Right lobe of liver (tissue), 4 donors: Measurements from ENCODE around the gene FGF16.

ENCODE experiments used
- POLR2A ChIP-seq: fragments of 450-650 bp; IDR thresholded peaks from one replicate; pipeline ENCODE4 v1.6.1; 2017; ENCODE audit warnings: antibody characterized with exemption, mild to moderate bottlenecking
- TF ChIP-seq, protein P1 (sequence below), 4 donors: fragments of 200-600 bp in 3 of 4; fragments of 450-650 bp in 1 of 4; IDR thresholded peaks; one replicate each; pipeline versions ENCODE4 v1.5.1 to v1.8.0; 2016 to 2022; ENCODE audit warnings: antibody characterized with exemption in 4 of 4, mild to moderate bottlenecking in 2 of 4
- donor health status: DM: no; HTN: no; CAD: no.
- donor health status: DM: no; HTN: no; CAD: no.
- donor health status: DM: no; HTN: yes; CAD: no.

DNA sequence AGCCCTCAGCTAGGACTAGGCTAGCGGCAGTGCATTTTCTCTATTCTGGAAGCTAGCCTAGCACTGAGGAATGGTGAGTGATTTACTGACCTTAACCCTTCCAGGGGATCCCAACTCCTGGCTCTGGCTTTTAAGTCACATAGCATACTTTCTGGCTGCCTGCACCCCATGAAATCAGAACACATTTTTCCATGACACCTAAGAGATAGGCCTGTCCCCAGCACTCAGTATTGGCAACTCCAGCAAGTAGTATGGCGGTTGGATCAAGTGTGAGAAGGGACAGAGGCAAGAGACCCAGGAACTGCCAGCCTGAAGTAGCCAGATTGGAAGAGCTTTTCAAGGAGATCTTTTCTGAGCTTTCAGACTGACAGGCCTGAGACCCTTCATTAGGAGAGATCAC, 8.2 kb downstream of the FGF16 start:
- TF ChIP-seq POLR2A = no peak
- TF ChIP-seq, protein P1, sequence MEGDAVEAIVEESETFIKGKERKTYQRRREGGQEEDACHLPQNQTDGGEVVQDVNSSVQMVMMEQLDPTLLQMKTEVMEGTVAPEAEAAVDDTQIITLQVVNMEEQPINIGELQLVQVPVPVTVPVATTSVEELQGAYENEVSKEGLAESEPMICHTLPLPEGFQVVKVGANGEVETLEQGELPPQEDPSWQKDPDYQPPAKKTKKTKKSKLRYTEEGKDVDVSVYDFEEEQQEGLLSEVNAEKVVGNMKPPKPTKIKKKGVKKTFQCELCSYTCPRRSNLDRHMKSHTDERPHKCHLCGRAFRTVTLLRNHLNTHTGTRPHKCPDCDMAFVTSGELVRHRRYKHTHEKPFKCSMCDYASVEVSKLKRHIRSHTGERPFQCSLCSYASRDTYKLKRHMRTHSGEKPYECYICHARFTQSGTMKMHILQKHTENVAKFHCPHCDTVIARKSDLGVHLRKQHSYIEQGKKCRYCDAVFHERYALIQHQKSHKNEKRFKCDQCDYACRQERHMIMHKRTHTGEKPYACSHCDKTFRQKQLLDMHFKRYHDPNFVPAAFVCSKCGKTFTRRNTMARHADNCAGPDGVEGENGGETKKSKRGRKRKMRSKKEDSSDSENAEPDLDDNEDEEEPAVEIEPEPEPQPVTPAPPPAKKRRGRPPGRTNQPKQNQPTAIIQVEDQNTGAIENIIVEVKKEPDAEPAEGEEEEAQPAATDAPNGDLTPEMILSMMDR (IDR thresholded peaks at IDR 0.05) = no peak
